Small intestine (tissue), 7 donors: ENCODE data around the gene LDLR. TPM values are rescaled to one million over a fixed set of nuclear protein-coding genes. Genes with fewer than 3 reads are reported as not detected.
"Not testable (repeated sequence)": the region's sequence is repeated elsewhere in the genome, so short reads cannot be mapped to it uniquely, and the experiment has no call there.

ENCODE experiments used
- DNase-seq, 2 donors: peaks; one replicate each; pipeline versions ENCODE4 v3.0.0 to v3.0.0-alpha.2; 2013
- FAIRE-seq: peaks from 2 replicates; lab custom pipeline; 2012; peaks lifted over from hg19 to GRCh38; lab: Jason Lieb, UNC
- H3K27ac ChIP-seq, 3 donors: one replicate each; pipeline ENCODE4 v1.5.1; 2013; ENCODE audit warnings: low read length in 2 of 3, mild to moderate bottlenecking in 2 of 3, control low read depth in 1 of 3, inconsistent platforms in 1 of 3, low read depth in 1 of 3, moderate library complexity in 1 of 3
- H3K27me3 ChIP-seq, 3 donors: one replicate each; pipeline ENCODE4 v1.6.1; 2013; ENCODE audit warnings: low read length in 3 of 3, inconsistent platforms in 1 of 3; ENCODE audit not compliant: control insufficient read depth in 3 of 3, insufficient read depth in 3 of 3
- H3K36me3 ChIP-seq, 3 donors: one replicate each; pipeline ENCODE4 v1.6.1; 2013; ENCODE audit warnings: low read length in 3 of 3, inconsistent platforms in 1 of 3, low read depth in 1 of 3, mild to moderate bottlenecking in 1 of 3, moderate library complexity in 1 of 3; ENCODE audit not compliant: control insufficient read depth in 3 of 3, insufficient read depth in 2 of 3
- H3K4me1 ChIP-seq, 3 donors: one replicate each; pipeline ENCODE4 v1.6.1; 2013; ENCODE audit warnings: low read length in 2 of 3, inconsistent platforms in 1 of 3, low read depth in 1 of 3, mild to moderate bottlenecking in 1 of 3, moderate library complexity in 1 of 3; ENCODE audit not compliant: control insufficient read depth in 3 of 3, insufficient read depth in 2 of 3
- H3K4me3 ChIP-seq, 3 donors: one replicate each; pipeline ENCODE4 v1.5.1; 2013; ENCODE audit warnings: low read length in 3 of 3, control low read depth in 1 of 3, inconsistent platforms in 1 of 3, low read depth in 1 of 3, mild to moderate bottlenecking in 1 of 3, moderate library complexity in 1 of 3
- H3K9me3 ChIP-seq, 2 donors: one replicate each; pipeline ENCODE4 v1.6.1; 2013; ENCODE audit warnings: low read depth in 1 of 2, low read length in 1 of 2; ENCODE audit not compliant: control insufficient read depth in 2 of 2, insufficient read depth in 1 of 2
- WGBS, 3 donors: extraction: QIAGEN DNeasy Blood & Tissue Kit; methylation state at CpG; one replicate each; pipeline ENCODE4 v1.1.7; 2013; 5-methylcytosine and 5-hydroxymethylcytosine counted together
- polyA plus RNA-seq, 4 donors: library from polyadenylated mRNA; stranded (reverse) in 3 of 4; unstranded in 1 of 4; fragments of 200-250 nt in 3 of 4; fragments of 120-200 nt in 1 of 4; gene quantifications; one replicate each; pipeline versions ENCODE4 v1.2.1 to v1.2.3, GENCODE V29; 2013
- donor health status: healthy with polysubstance abuse.
- donor health status: control.
- donor health status: control.
- donor health status: Bipolar disorder and iron deficiency.
- donor health status: healthy.

Gene LDLR
- polyA plus RNA-seq, 4 donors, result 6.0 to 40.1 (median 31.1) TPM

DNA sequence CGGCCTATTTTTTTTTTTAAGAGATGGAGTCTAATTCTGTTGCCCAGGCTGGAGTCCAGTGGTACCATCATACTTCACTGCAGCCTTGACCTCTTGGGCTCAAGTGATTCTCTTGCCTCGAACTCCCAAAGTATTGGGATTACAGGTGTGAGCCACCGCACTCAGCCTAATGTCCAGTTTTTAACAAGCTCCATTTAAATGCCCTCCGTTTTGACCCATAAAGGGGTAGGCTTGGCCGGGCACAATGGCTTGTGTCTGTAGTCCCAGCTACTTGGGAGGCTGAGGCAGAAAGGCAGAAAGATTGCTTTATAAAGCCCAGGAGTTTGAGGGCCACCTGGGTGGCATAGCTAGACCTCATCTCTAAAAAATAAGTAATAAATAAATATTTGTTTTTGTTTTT lies 11.8 kb downstream of the LDLR start:
- 92 to 95% (median 95%) methylated on average over 5 of the region's 5 CpGs for WGBS, 3 donors
- no peak for FAIRE-seq

DNA sequence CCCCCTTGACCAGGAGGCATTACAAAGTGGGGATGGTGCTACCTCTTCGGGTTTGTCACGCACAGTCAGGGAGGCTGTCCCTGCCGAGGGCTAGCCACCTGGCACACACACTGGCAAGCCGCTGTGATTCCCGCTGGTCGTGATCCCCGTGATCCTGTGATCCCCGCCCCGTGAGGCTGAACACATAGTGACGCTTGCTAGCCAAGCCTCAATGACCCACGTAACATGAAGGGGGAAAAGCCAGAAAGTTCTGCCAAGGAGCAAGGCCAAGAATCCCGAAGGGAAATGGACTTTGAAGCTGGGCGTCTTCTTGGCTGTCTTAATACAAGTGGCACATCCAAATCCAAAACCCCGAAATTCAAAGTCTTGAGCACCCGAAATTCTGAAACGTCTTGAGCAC lies 13.7 kb downstream of the LDLR start:
- peak in 1 of 2 donors; percentile 84 for DNase-seq
- WGBS, 3 donors, result 42 to 75% (median 48%) methylated on average over 16 of the region's 16 CpGs
- Histone ChIP-seq H3K4me1 (peaks cover 0 to 2% (median 2%) of the 10 kb centered on the region in 3 donors), H3K4me3 (no peak overlapping the region), H3K36me3 (peaks cover 15 to 83% (median 28%) of the 10 kb centered on the region in 3 donors), H3K27me3 (no peaks in the 10 kb centered on the region), H3K9me3 (peaks cover 0 to 7% of the 10 kb centered on the region in 2 donors), H3K27ac (peak overlapping the region in 2 of 3 donors; percentile 66 to 77)
- no peak for FAIRE-seq

More for the DNA sequence above, 11.8 kb downstream of the LDLR start:
- H3K4me3 ChIP-seq, result no peak overlapping the region
- no peak overlapping the region for H3K27ac ChIP-seq
- no peak for DNase-seq
- H3K27me3 ChIP-seq, result no peaks in the 10 kb centered on the region
- peaks cover 0 to 7% of the 10 kb centered on the region in 2 donors for H3K9me3 ChIP-seq
- peaks cover 2 to 8% (median 6%) of the 10 kb centered on the region in 3 donors for H3K4me1 ChIP-seq
- H3K36me3 ChIP-seq, result peaks cover 7 to 80% (median 18%) of the 10 kb centered on the region in 3 donors

DNA sequence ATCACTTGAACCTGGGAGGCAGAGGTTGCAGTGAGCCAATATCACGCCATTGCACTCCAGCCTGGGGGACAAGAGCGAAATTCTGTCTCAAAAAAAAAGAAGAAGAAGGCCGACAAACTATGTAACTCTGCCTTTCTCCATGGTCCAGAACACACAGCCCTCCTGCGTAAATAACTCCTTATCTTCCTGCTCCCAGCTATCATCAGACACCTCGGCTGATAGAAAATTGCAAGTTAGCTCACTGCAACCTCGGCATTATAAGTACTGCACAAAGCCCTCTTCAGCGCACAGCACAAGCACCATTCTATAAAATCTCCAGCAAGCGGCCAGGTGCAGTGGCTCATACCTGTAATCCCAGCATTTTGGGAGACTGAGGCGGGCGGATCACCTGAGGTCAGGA lies 14.4 kb downstream of the LDLR start:
- Histone ChIP-seq H3K27ac (peak overlapping the region in 1 of 3 donors; percentile 51), H3K36me3 (peaks cover 20 to 86% (median 32%) of the 10 kb centered on the region in 3 donors)
- 83 to 90% (median 84%) methylated on average over 9 to 10 of the region's 10 CpGs for WGBS, 3 donors
- not testable (repeated sequence) for FAIRE-seq, H3K9me3 ChIP-seq, H3K4me3 ChIP-seq, H3K4me1 ChIP-seq, H3K27me3 ChIP-seq, DNase-seq

DNA sequence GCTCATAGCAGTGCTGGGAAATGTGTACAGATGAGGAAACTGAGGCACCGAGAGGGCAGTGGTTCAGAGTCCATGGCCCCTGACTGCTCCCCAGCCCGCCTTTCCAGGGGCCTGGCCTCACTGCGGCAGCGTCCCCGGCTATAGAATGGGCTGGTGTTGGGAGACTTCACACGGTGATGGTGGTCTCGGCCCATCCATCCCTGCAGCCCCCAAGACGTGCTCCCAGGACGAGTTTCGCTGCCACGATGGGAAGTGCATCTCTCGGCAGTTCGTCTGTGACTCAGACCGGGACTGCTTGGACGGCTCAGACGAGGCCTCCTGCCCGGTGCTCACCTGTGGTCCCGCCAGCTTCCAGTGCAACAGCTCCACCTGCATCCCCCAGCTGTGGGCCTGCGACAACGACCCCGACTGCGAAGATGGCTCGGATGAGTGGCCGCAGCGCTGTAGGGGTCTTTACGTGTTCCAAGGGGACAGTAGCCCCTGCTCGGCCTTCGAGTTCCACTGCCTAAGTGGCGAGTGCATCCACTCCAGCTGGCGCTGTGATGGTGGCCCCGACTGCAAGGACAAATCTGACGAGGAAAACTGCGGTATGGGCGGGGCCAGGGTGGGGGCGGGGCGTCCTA lies 15.9 kb downstream of the LDLR start:
- WGBS, 3 donors, result 89 to 91% (median 91%) methylated on average over 36 of the region's 36 CpGs
- no peaks in the 10 kb centered on the region for H3K9me3 ChIP-seq
- FAIRE-seq (no peak), DNase-seq (no peak)
- peaks cover 25 to 91% (median 33%) of the 10 kb centered on the region in 3 donors for H3K36me3 ChIP-seq
- H3K27ac ChIP-seq, result no peak overlapping the region
- no peaks in the 10 kb centered on the region for H3K27me3 ChIP-seq
- peaks cover 0 to 2% (median 2%) of the 10 kb centered on the region in 3 donors for H3K4me1 ChIP-seq
- no peak overlapping the region for H3K4me3 ChIP-seq

DNA sequence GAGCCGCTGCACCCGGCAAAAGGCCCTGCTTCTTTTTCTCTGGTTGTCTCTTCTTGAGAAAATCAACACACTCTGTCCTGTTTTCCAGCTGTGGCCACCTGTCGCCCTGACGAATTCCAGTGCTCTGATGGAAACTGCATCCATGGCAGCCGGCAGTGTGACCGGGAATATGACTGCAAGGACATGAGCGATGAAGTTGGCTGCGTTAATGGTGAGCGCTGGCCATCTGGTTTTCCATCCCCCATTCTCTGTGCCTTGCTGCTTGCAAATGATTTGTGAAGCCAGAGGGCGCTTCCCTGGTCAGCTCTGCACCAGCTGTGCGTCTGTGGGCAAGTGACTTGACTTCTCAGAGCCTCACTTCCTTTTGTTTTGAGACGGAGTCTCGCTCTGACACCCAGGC lies 17.2 kb downstream of the LDLR start:
- DNase-seq, result no peak
- peaks cover 27 to 95% (median 35%) of the 10 kb centered on the region in 3 donors for H3K36me3 ChIP-seq
- no peaks in the 10 kb centered on the region for H3K9me3 ChIP-seq
- WGBS, 3 donors, result 76 to 94% (median 89%) methylated on average over 13 of the region's 13 CpGs
- no peaks in the 10 kb centered on the region for H3K27me3 ChIP-seq
- no peak for FAIRE-seq
- H3K27ac ChIP-seq, result peak overlapping the region in 1 of 3 donors; percentile 14
- H3K4me3 ChIP-seq, result no peak overlapping the region
- peaks cover 0 to 2% (median 2%) of the 10 kb centered on the region in 3 donors for H3K4me1 ChIP-seq

DNA sequence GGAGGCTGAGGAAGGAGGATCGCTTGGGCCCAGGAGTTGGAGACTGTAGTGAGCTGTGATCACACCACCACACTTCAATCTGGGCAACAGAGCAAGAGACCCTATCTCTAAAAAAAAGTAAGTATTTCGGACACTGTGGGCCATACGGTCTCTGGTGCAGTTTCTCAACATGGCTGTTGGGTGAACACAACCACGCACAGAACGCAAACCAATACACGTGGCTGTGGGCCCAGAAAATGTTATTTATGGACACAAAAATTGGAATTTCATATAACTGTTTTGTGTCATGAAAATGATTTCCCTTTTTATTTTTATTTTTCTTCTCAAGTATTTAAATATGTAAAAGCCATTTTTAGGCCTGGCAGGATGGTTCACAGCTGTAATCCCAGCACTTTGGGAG lies 19.5 kb downstream of the LDLR start:
- no peak overlapping the region for H3K27ac ChIP-seq
- peaks cover 31 to 96% (median 45%) of the 10 kb centered on the region in 3 donors for H3K36me3 ChIP-seq
- H3K4me1 ChIP-seq, result no peaks in the 10 kb centered on the region
- 85 to 96% (median 87%) methylated on average over 6 of the region's 6 CpGs for WGBS, 3 donors
- FAIRE-seq (no peak), DNase-seq (no peak)
- H3K4me3 ChIP-seq, result no peak overlapping the region
- no peaks in the 10 kb centered on the region for H3K9me3 ChIP-seq
- no peaks in the 10 kb centered on the region for H3K27me3 ChIP-seq

DNA sequence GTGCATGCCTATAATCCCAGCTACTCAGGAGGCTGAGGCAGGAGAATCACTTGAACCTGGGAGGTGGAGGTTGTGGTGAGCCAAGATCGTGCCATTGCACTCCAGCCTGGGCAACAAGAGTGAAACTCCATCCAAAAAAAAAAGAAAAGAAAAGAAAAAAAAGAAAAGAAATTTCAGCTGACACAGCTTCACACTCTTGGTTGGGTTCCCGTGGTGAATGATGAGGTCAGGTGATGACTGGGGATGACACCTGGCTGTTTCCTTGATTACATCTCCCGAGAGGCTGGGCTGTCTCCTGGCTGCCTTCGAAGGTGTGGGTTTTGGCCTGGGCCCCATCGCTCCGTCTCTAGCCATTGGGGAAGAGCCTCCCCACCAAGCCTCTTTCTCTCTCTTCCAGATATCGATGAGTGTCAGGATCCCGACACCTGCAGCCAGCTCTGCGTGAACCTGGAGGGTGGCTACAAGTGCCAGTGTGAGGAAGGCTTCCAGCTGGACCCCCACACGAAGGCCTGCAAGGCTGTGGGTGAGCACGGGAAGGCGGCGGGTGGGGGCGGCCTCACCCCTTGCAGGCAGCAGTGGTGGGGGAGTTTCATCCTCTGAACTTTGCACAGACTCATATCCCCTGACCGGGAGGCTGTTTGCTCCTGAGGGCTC lies 22.0 kb downstream of the LDLR start:
- FAIRE-seq (no peak), DNase-seq (no peak)
- H3K27me3 ChIP-seq, result no peaks in the 10 kb centered on the region
- H3K27ac ChIP-seq, result no peak overlapping the region
- no peak overlapping the region for H3K4me3 ChIP-seq
- 84 to 90% (median 86%) methylated on average over 15 of the region's 15 CpGs for WGBS, 3 donors
- no peaks in the 10 kb centered on the region for H3K4me1 ChIP-seq
- peaks cover 32 to 99% (median 56%) of the 10 kb centered on the region in 3 donors for H3K36me3 ChIP-seq
- H3K9me3 ChIP-seq, result no peaks in the 10 kb centered on the region

DNA sequence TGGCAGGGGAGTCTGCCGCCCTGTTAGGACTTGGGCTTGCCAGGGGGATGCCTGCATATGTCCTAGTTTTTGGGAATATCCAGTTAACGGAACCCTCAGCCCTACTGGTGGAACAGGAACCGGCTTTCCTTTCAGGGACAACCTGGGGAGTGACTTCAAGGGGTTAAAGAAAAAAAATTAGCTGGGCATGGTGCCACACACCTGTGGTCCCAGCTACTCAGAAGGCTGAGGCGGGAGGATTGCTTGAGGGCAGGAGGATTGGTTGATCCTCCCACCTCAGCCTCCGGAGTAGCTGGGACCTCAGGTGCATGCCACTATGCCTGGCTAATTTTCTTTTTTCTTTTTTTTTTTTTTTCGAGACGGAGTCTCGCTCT lies 22.5 kb downstream of the LDLR start:
- Histone ChIP-seq H3K4me3 (no peak overlapping the region), H3K27ac (no peak overlapping the region), H3K27me3 (no peaks in the 10 kb centered on the region), H3K4me1 (no peaks in the 10 kb centered on the region), H3K9me3 (no peaks in the 10 kb centered on the region), H3K36me3 (peaks cover 32 to 99% (median 51%) of the 10 kb centered on the region in 3 donors)
- DNase-seq (no peak), FAIRE-seq (no peak)
- WGBS, 3 donors, result 77 to 83% (median 79%) methylated on average over 5 to 8 of the region's 8 CpGs
